GM23338 (cell line): ENCODE results near the gene CCNYL1. TPM values are rescaled to one million over a fixed set of nuclear protein-coding genes. Genes with fewer than 3 reads are reported as not detected.
"Not testable (repeated sequence)": the region's sequence is repeated elsewhere in the genome, so short reads cannot be mapped to it uniquely, and the experiment has no call there.

ENCODE experiments used
- ATAC-seq: fragments of 200-7000 bp; cut with Tn5 transposase; 3 replicates; pipeline ENCODE4 v1.9.1; 2020
- DNase-seq: peaks from one replicate; pipeline ENCODE4 v3.0.0-alpha.2; 2015; ENCODE audit warnings: low spot score
- H2AFZ ChIP-seq: fragments of 200-600 bp; sonication (generic); 2 replicates; pipeline ENCODE4 v1.8.0; 2016; ENCODE audit warnings: antibody characterized with exemption, mild to moderate bottlenecking, moderate library complexity
- H3F3A ChIP-seq: fragments of 200-600 bp; sonication (generic); replicated peaks from 2 replicates; pipeline ENCODE4 v1.8.0; 2017; ENCODE audit warnings: antibody characterized with exemption, mixed run types, low read depth
- H3K27ac ChIP-seq: fragments of 200-600 bp; sonication (generic); 2 replicates; pipeline ENCODE4 v1.6.1; 2016; ENCODE audit warnings: low read depth
- H3K27me3 ChIP-seq: fragments of 200-600 bp; sonication (generic); 2 replicates; pipeline ENCODE4 v1.8.0; 2016; ENCODE audit warnings: mild to moderate bottlenecking, mixed run types, moderate library complexity; ENCODE audit not compliant: insufficient read depth
- H3K36me3 ChIP-seq: fragments of 200-600 bp; sonication (generic); 2 replicates; pipeline ENCODE4 v1.8.0; 2016; ENCODE audit warnings: mild to moderate bottlenecking; ENCODE audit not compliant: insufficient read depth
- H3K4me1 ChIP-seq: fragments of 200-600 bp; sonication (generic); 2 replicates; pipeline ENCODE4 v1.8.0; 2016; ENCODE audit warnings: mild to moderate bottlenecking, moderate library complexity; ENCODE audit not compliant: insufficient read depth
- H3K4me2 ChIP-seq: fragments of 200-600 bp; sonication (generic); 2 replicates; pipeline ENCODE4 v1.7.1; 2017; ENCODE audit warnings: mixed run types
- H3K4me3 ChIP-seq: fragments of 200-600 bp; sonication (generic); 2 replicates; pipeline ENCODE4 v1.6.1; 2016; ENCODE audit warnings: mixed run types
- H3K79me2 ChIP-seq: fragments of 200-600 bp; sonication (generic); replicated peaks from 2 replicates; pipeline ENCODE4 v1.8.0; 2017; ENCODE audit warnings: mild to moderate bottlenecking; ENCODE audit not compliant: insufficient read depth
- H3K9me2 ChIP-seq: fragments of 200-600 bp; sonication (generic); 2 replicates; pipeline ENCODE4 v1.8.0; 2017; ENCODE audit not compliant: insufficient read depth
- H4K20me1 ChIP-seq: fragments of 200-600 bp; sonication (generic); replicated peaks from 2 replicates; pipeline ENCODE4 v1.8.0; 2017; ENCODE audit warnings: mild to moderate bottlenecking; ENCODE audit not compliant: insufficient read depth
- H3K27ac Mint-ChIP-seq: 2 replicates; pipeline ENCODE4 v1.8.0; 2020; ENCODE audit warnings: inconsistent platforms, mild to moderate bottlenecking, moderate library complexity, mixed read lengths
- H3K27me3 Mint-ChIP-seq: 3 replicates; pipeline ENCODE4 v1.8.0; 2022; ENCODE audit warnings: low read depth, mild to moderate bottlenecking, moderate library complexity, mixed read lengths, inconsistent platforms; ENCODE audit not compliant: insufficient read depth, poor library complexity
- H3K36me3 Mint-ChIP-seq: 3 replicates; pipeline ENCODE4 v1.8.0; 2021; ENCODE audit warnings: low read depth, mild to moderate bottlenecking, inconsistent platforms, moderate library complexity, mixed read lengths
- H3K4me1 Mint-ChIP-seq: 3 replicates; pipeline ENCODE4 v1.8.0; 2020; ENCODE audit warnings: mild to moderate bottlenecking, inconsistent platforms, mixed read lengths
- H3K4me3 Mint-ChIP-seq: 3 replicates; pipeline ENCODE4 v1.8.0; 2021; ENCODE audit warnings: moderate library complexity, mild to moderate bottlenecking, inconsistent platforms, mixed read lengths
- H3K9me3 Mint-ChIP-seq: 3 replicates; pipeline ENCODE4 v1.8.0; 2020; ENCODE audit warnings: moderate library complexity, mild to moderate bottlenecking, inconsistent platforms, mixed read lengths
- EZH2phosphoT487 ChIP-seq: fragments of 200-600 bp; sonication (generic); IDR thresholded peaks from one replicate; pipeline ENCODE4 v1.8.1; 2018; ENCODE audit warnings: antibody characterized with exemption; ENCODE audit not compliant: unreplicated experiment
- JUNB ChIP-seq: IDR thresholded peaks from one replicate; pipeline ENCODE4 v1.6.1; 2016; ENCODE audit warnings: antibody characterized with exemption; ENCODE audit not compliant: unreplicated experiment
- NANOG ChIP-seq: IDR thresholded peaks from 2 replicates; pipeline ENCODE4 v1.6.1; 2016; ENCODE audit warnings: antibody characterized with exemption, borderline replicate concordance
- POLR2AphosphoS5 ChIP-seq: IDR thresholded peaks from 2 replicates; pipeline ENCODE4 v1.6.1; 2016; ENCODE audit warnings: antibody characterized with exemption, low read depth
- STAT1 ChIP-seq: IDR thresholded peaks from one replicate; pipeline ENCODE4 v1.6.1; 2016; ENCODE audit warnings: antibody characterized with exemption; ENCODE audit not compliant: unreplicated experiment
- ZNF114 ChIP-seq: fragments of 250-450 bp; sonication (Bioruptor Pico); IDR thresholded peaks from 2 replicates; pipeline ENCODE4 v1.5.0; 2020; ENCODE audit warnings: mild to moderate bottlenecking, moderate library complexity
- ZNF331 ChIP-seq: fragments of 250-450 bp; sonication (Bioruptor Pico); IDR thresholded peaks from 2 replicates; pipeline ENCODE4 v1.5.0; 2020; ENCODE audit warnings: low read depth, mild to moderate bottlenecking, moderate library complexity
- polyA plus RNA-seq: library from polyadenylated mRNA; unstranded; fragments of >200 nt; fragmentation: Nextera tagmentation; extraction: Ambion mirVana; gene quantifications from 2 replicates; pipeline ENCODE4 v1.2.1, GENCODE V29; 2016
- total RNA-seq: library from RNA; depleted of rRNA; stranded (reverse); fragments of >200 nt; shearing (Covaris generic); gene quantifications from 2 replicates; pipeline ENCODE4 v1.2.3, GENCODE V29; 2014
- TF ChIP-seq, protein P1 (sequence below): fragments of 250-450 bp; sonication (Bioruptor Pico); IDR thresholded peaks from 2 replicates; pipeline ENCODE4 v1.5.0; 2020; ENCODE audit warnings: mild to moderate bottlenecking, moderate library complexity
- TF ChIP-seq, protein P2 (sequence below): IDR thresholded peaks from 2 replicates; pipeline ENCODE4 v1.6.1; 2016; ENCODE audit warnings: antibody characterized with exemption

Gene CCNYL1
- total and polyA plus RNA-seq, 2 experiments from 2014 or later = 19.6 to 32.1 TPM

DNA sequence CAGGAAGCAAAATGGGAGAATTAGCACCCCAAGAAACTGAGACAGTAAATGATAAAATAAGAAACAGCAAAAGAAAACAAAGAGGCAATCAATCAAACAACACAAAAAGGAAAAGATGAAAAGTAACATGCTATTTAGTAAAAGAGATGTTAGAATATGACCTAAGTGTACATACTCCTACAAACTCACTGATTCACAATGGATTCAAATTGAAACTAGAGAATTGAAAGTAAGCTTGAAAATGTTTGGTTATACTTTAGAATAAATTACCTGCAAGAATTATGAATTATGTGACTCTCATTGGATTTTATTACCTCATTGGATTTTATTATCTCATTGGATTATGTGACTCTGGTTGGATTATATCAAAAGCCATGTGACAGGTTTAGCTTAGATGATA is 22.8 kb upstream of the CCNYL1 start (continued):
- TF ChIP-seq, protein P1, sequence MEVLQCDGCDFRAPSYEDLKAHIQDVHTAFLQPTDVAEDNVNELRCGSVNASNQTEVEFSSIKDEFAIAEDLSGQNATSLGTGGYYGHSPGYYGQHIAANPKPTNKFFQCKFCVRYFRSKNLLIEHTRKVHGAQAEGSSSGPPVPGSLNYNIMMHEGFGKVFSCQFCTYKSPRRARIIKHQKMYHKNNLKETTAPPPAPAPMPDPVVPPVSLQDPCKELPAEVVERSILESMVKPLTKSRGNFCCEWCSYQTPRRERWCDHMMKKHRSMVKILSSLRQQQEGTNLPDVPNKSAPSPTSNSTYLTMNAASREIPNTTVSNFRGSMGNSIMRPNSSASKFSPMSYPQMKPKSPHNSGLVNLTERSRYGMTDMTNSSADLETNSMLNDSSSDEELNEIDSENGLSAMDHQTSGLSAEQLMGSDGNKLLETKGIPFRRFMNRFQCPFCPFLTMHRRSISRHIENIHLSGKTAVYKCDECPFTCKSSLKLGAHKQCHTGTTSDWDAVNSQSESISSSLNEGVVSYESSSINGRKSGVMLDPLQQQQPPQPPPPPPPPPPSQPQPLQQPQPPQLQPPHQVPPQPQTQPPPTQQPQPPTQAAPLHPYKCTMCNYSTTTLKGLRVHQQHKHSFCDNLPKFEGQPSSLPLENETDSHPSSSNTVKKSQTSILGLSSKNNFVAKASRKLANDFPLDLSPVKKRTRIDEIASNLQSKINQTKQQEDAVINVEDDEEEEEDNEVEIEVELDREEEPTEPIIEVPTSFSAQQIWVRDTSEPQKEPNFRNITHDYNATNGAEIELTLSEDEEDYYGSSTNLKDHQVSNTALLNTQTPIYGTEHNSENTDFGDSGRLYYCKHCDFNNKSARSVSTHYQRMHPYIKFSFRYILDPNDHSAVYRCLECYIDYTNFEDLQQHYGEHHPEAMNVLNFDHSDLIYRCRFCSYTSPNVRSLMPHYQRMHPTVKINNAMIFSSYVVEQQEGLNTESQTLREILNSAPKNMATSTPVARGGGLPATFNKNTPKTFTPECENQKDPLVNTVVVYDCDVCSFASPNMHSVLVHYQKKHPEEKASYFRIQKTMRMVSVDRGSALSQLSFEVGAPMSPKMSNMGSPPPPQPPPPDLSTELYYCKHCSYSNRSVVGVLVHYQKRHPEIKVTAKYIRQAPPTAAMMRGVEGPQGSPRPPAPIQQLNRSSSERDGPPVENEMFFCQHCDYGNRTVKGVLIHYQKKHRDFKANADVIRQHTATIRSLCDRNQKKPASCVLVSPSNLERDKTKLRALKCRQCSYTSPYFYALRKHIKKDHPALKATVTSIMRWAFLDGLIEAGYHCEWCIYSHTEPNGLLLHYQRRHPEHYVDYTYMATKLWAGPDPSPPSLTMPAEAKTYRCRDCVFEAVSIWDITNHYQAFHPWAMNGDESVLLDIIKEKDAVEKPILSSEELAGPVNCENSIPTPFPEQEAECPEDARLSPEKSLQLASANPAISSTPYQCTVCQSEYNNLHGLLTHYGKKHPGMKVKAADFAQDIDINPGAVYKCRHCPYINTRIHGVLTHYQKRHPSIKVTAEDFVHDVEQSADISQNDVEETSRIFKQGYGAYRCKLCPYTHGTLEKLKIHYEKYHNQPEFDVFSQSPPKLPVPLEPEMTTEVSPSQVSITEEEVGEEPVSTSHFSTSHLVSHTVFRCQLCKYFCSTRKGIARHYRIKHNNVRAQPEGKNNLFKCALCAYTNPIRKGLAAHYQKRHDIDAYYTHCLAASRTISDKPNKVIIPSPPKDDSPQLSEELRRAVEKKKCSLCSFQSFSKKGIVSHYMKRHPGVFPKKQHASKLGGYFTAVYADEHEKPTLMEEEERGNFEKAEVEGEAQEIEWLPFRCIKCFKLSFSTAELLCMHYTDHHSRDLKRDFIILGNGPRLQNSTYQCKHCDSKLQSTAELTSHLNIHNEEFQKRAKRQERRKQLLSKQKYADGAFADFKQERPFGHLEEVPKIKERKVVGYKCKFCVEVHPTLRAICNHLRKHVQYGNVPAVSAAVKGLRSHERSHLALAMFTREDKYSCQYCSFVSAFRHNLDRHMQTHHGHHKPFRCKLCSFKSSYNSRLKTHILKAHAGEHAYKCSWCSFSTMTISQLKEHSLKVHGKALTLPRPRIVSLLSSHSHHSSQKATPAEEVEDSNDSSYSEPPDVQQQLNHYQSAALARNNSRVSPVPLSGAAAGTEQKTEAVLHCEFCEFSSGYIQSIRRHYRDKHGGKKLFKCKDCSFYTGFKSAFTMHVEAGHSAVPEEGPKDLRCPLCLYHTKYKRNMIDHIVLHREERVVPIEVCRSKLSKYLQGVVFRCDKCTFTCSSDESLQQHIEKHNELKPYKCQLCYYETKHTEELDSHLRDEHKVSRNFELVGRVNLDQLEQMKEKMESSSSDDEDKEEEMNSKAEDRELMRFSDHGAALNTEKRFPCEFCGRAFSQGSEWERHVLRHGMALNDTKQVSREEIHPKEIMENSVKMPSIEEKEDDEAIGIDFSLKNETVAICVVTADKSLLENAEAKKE (CRISPR knock-in tag) = no peak
- TF ChIP-seq ZNF114 (CRISPR knock-in tag) = no peak
- no peak for TF ChIP-seq ZNF331 (CRISPR knock-in tag)
- TF ChIP-seq, protein P2, sequence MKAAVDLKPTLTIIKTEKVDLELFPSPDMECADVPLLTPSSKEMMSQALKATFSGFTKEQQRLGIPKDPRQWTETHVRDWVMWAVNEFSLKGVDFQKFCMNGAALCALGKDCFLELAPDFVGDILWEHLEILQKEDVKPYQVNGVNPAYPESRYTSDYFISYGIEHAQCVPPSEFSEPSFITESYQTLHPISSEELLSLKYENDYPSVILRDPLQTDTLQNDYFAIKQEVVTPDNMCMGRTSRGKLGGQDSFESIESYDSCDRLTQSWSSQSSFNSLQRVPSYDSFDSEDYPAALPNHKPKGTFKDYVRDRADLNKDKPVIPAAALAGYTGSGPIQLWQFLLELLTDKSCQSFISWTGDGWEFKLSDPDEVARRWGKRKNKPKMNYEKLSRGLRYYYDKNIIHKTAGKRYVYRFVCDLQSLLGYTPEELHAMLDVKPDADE = no peak
- no peak for TF ChIP-seq NANOG
- TF ChIP-seq POLR2AphosphoS5 = no peak
- TF ChIP-seq EZH2phosphoT487 = no peak
- TF ChIP-seq STAT1 = no peak
- no peak for TF ChIP-seq JUNB

DNA sequence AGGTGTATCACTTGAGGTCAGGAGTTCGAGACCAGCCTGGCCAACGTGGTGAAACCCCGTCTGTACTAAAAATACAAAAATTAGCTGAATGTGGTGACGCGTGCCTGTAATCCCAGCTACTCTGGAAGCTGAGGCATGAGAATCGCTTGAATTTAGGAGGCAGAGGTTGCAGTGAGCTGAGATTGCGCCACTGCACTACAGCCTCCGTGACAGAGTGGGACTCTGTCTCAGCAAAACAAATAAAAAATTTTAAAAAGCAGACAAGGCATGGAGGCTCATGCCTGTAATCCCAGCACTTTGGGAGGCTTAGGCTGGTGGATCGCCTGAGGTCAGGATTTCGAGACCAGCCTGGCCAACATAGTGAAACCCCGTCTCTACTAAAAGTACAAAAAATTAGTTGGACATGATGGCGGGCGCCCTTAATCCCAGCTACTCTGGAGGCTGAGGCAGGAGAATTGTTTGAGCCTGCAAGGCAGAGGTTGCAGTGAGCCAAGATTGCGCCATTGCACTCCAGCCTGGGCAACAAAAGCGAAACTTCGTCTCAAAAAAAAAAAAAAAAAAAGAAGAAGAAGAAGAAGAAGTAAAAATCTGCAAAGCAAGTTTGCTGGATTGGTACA is 20.5 kb upstream of the CCNYL1 start:
- H3K9me3 Mint-ChIP-seq, H3K4me3 Mint-ChIP-seq, H3K27ac Mint-ChIP-seq: not testable (repeated sequence)

More for the DNA sequence above, 20.5 kb upstream of the CCNYL1 start:
- H3K27me3 ChIP-seq, H3K36me3 ChIP-seq, H3K27me3 Mint-ChIP-seq, H3K4me1 Mint-ChIP-seq, ATAC-seq, H3F3A ChIP-seq, DNase-seq, H3K4me1 ChIP-seq, H3K4me2 ChIP-seq, H3K36me3 Mint-ChIP-seq, H3K79me2 ChIP-seq, H3K4me3 ChIP-seq, H3K27ac ChIP-seq, H4K20me1 ChIP-seq, H3K9me2 ChIP-seq: not testable (repeated sequence)
- peak overlapping the region; percentile 61; the same call in 1 of the 2 replicates for H2AFZ ChIP-seq
